GM18499 (cell line): ENCODE measurements around the gene MAMSTR.

ENCODE experiments used
- ATAC-seq: cut with Tn5 transposase; IDR thresholded peaks from one replicate; pipeline ENCODE4 v1.9.1; 2021; ENCODE audit warnings: moderate number of reproducible peaks; ENCODE audit not compliant: insufficient read depth, unreplicated experiment

Gene MAMSTR

GRCh38 chr19:48670699-48671445 lies 48.7 kb downstream of the MAMSTR start:
- no peak for ATAC-seq

- no peak for ATAC-seq
Measured at GRCh38 chr19:48669903-48670668, 49.4 kb downstream of the MAMSTR start.

- ATAC-seq, result no peak
Measured at GRCh38 chr19:48668761-48669160, 50.8 kb downstream of the MAMSTR start.

- ATAC-seq, result no peak
Measured at GRCh38 chr19:48668332-48668731, 51.2 kb downstream of the MAMSTR start.

GRCh38 chr19:48665786-48666185 lies 53.7 kb downstream of the MAMSTR start:
- ATAC-seq, result no peak

- no peak for ATAC-seq
Measured at GRCh38 chr19:48664476-48664875, 55.0 kb downstream of the MAMSTR start.

- no peak for ATAC-seq
Measured at GRCh38 chr19:48663667-48664066, 55.9 kb downstream of the MAMSTR start.
